Body of pancreas (tissue), 4 donors: Measurements from ENCODE around the gene DEFB126.
"Not testable (repeated sequence)": the region's sequence is repeated elsewhere in the genome, so short reads cannot be mapped to it uniquely, and the experiment has no call there.

ENCODE experiments used
- CTCF ChIP-seq, 7 experiments: fragments of 450-650 bp in 4 of 7; fragments of 200-600 bp in 3 of 7; sonication (generic) in 3 of 7; IDR thresholded peaks; one replicate each; pipeline ENCODE4 v1.5.1; 2016 to 2019; ENCODE audit warnings: antibody characterized with exemption in 7 of 7
- POLR2A ChIP-seq, 3 donors: fragments of 450-650 bp; IDR thresholded peaks; one replicate each; pipeline ENCODE4 v1.6.1; 2016; ENCODE audit warnings: antibody characterized with exemption in 3 of 3, mild to moderate bottlenecking in 2 of 3

DNA sequence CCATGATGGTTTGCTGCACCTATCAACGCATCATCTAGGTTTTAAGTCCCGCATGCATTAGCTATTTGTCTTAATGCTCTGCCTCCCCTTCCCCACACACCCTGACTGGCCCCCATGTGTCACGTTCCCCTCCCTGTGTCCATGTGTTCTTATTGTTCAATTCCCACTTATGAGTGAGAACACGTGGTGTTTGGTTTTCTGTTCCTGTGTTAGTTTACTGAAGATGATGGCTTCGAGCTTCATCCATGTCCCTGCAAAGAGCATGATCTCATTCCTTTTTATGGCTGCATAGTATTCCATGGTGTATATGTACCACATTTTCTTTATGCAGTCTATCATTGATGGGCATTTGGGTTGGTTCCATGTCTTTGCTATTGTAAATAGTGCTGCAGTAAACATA, 44.7 kb upstream of the DEFB126 start:
- not testable (repeated sequence) for TF ChIP-seq POLR2A, CTCF (IDR thresholded peaks at IDR 0.05)
